Measurements from ENCODE around the gene PRPF6.

PRPF6 gene

GRCh38 chr20:63980806-63981728, at the start of gene PRPF6:
TSS of gene PRPF6 (plus strand) at chr20:63981132. CDS start at chr20:63981246, 114 bp downstream.
- peaks cover 43% of the 10 kb centered on the region for H3K36me3 Mint-ChIP-seq
- H3K27me3 Mint-ChIP-seq: no peaks in the 10 kb centered on the region
- H3K4me3 Mint-ChIP-seq: peak within 1 kb of the TSS; percentile 85
- H3K27ac Mint-ChIP-seq: peak within 1 kb of the TSS; percentile 84
- H3K9me3 Mint-ChIP-seq: no peaks in the 10 kb centered on the region
- H3K4me1 Mint-ChIP-seq: peaks cover 55% of the 10 kb centered on the region
- peak; percentile 81 for ATAC-seq

DNA sequence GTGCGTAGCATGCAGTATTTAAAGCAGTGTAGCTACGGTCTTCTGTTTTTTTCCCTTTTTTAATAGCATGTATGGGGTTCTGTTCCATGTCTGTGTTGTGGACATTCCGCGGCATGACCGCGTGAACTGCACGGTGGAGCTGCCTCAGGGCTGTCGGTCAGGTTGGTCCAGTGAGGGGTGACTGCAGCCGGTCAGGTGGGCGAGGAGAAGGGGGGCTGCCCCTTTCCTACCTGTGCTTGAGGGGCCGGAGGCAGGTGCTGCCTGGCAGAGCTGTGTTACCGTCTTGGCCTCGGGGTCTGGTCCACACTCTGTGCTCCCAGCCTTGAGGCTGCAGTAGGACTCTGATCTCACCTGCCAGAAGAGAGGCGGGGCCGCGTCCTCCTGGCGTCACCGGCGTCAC, 49.2 kb upstream of the PRPF6 start:
- no peaks in the 10 kb centered on the region for H3K9me3 Mint-ChIP-seq
- peaks cover 72% of the 10 kb centered on the region for H3K36me3 Mint-ChIP-seq
- no peak for ATAC-seq
- H3K4me3 Mint-ChIP-seq: no peak overlapping the region
- no peak overlapping the region for H3K27ac Mint-ChIP-seq
- no peaks in the 10 kb centered on the region for H3K27me3 Mint-ChIP-seq
- H3K4me1 Mint-ChIP-seq: peaks cover 12% of the 10 kb centered on the region

DNA sequence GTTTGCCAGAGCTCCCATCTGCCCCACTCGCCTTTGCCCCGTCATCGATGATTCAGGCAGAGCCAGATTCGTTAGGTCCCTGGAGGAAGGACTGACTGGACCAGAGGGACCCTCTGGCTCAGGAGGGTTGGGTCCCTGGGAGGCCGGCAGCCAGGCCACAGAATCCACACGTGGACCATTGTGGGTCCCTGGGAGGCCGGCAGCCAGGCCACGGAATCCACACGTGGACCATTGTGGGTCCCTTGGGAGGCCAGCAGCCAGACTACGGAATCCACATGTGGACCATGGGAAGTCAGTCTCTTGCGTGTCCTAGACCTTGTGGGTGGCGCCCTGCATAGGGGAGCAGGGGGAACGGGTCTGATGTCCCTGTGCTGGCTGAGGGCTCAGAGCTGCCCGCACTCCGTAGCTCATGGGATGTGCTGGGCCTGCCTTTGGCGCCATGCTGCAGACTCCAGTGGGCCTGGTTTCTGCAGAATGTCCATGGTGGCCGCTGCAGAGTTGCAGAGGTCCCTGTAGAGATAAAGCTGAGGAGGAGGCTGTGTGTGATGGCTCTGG, 48.2 kb upstream of the PRPF6 start:
- no peak for ATAC-seq
- Mint-ChIP-seq H3K27me3 (no peaks in the 10 kb centered on the region), H3K27ac (no peak overlapping the region), H3K4me1 (peaks cover 6% of the 10 kb centered on the region), H3K9me3 (no peaks in the 10 kb centered on the region), H3K36me3 (peaks cover 67% of the 10 kb centered on the region), H3K4me3 (no peak overlapping the region)

- no peak for ATAC-seq
- Mint-ChIP-seq H3K27me3 (no peaks in the 10 kb centered on the region), H3K9me3 (no peaks in the 10 kb centered on the region), H3K36me3 (peaks cover 60% of the 10 kb centered on the region), H3K27ac (no peak overlapping the region), H3K4me1 (peaks cover 6% of the 10 kb centered on the region), H3K4me3 (no peak overlapping the region)
Measured at GRCh38 chr20:63933646-63934045, 47.3 kb upstream of the PRPF6 start.

DNA sequence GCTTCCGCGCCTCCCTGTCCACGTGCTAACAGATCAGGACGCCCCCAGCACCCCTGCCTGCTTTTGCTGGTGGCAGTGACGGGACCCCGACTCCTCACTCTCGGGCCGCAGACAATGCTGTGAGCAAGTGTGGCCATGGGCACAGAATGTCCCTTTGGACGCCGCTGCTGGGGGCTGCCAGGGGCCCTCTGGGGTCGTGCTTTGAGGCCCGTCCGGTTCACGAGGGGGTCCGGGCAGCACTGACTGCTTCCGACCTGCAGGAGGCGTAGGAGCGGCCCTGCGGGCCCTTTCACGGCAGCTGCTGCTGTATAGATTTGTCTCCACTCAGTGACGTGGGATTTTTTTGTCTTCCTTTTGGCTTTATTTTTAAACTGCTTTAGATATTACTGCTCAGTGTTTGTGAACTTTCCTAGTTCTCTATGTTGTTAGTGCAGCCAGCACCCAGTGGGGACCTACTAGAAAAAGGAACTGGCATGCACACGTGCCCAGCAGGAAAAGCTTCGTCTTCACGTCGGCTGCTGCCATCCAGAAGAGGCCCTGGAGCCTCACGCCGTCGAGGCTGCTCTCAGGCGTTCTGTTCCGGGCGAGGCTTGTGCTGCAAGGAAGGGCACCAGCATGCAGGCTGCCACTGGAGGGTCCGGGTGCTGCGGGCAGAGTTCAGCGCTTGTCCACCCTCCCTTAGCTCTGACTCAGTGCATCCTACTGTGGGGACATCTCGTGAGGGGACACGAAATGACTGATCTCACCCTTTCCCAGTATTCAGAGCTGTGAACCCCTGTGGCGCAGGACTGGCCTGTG, 46.5 kb upstream of the PRPF6 start:
- Mint-ChIP-seq H3K27ac (no peak overlapping the region), H3K9me3 (no peaks in the 10 kb centered on the region), H3K36me3 (peaks cover 52% of the 10 kb centered on the region), H3K4me1 (peaks cover 6% of the 10 kb centered on the region), H3K27me3 (no peaks in the 10 kb centered on the region), H3K4me3 (no peak overlapping the region)
- ATAC-seq: no peak

DNA sequence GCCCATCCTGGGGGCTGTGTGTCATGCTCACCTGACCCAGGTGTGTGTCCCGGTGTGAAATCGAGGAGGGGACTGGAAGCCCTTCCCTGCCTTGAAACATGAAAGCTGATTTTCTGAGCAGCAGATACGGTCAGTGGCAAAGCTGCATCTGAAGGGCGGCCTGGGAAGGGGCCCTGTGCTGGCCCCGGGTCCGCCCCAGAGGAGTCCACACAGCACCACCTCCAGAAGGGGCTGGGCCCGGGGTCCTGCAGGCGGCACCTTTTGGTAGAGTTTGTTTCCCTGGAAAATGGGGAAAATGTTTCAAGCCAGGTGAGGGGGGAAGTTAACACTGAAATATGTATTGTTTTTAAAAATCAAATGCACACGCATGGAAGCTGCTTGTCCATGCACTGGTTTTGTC, 45.5 kb upstream of the PRPF6 start:
- ATAC-seq: no peak
- no peaks in the 10 kb centered on the region for H3K27me3 Mint-ChIP-seq
- H3K36me3 Mint-ChIP-seq: peaks cover 51% of the 10 kb centered on the region
- H3K4me3 Mint-ChIP-seq: no peak overlapping the region
- peaks cover 6% of the 10 kb centered on the region for H3K4me1 Mint-ChIP-seq
- no peak overlapping the region for H3K27ac Mint-ChIP-seq
- H3K9me3 Mint-ChIP-seq: no peaks in the 10 kb centered on the region

- H3K27me3 Mint-ChIP-seq: no peaks in the 10 kb centered on the region
- H3K36me3 Mint-ChIP-seq: peaks cover 49% of the 10 kb centered on the region
- peaks cover 3% of the 10 kb centered on the region for H3K9me3 Mint-ChIP-seq
- H3K4me3 Mint-ChIP-seq: no peak overlapping the region
- no peak for ATAC-seq
- H3K27ac Mint-ChIP-seq: peak overlapping the region; percentile 19
- H3K4me1 Mint-ChIP-seq: peaks cover 24% of the 10 kb centered on the region
Measured at GRCh38 chr20:63937596-63937995, 43.3 kb upstream of the PRPF6 start.

GRCh38 chr20:63939061-63939935, 41.6 kb upstream of the PRPF6 start:
- peak; percentile 14 for ATAC-seq
- Mint-ChIP-seq H3K9me3 (peaks cover 3% of the 10 kb centered on the region), H3K4me3 (no peak overlapping the region), H3K36me3 (peaks cover 50% of the 10 kb centered on the region), H3K27ac (no peak overlapping the region), H3K4me1 (peaks cover 22% of the 10 kb centered on the region), H3K27me3 (no peaks in the 10 kb centered on the region)

DNA sequence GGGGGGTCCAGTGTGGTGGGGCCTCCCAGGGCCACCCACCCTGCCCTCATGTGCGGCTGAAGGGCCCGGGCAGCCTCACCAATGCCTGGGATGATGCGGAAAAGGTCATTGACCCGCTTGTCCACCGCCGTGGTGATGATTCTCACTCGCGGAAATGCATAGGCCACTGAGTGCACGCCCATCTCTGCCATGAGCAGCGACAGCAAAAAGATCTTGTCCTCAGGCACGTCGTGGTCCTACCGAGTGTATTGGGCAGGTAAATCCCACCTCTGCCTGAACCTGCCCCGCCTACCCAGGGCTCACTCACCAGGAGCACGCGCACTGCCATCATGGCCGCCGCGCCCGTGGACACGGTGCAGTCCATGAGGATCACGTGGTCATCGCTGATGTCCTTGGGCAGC, 40.9 kb upstream of the PRPF6 start:
- no peaks in the 10 kb centered on the region for H3K27me3 Mint-ChIP-seq
- no peak overlapping the region for H3K4me3 Mint-ChIP-seq
- peaks cover 18% of the 10 kb centered on the region for H3K4me1 Mint-ChIP-seq
- no peak for ATAC-seq
- peaks cover 3% of the 10 kb centered on the region for H3K9me3 Mint-ChIP-seq
- H3K27ac Mint-ChIP-seq: no peak overlapping the region
- peaks cover 45% of the 10 kb centered on the region for H3K36me3 Mint-ChIP-seq

- Mint-ChIP-seq H3K4me1 (peaks cover 18% of the 10 kb centered on the region), H3K27me3 (no peaks in the 10 kb centered on the region), H3K27ac (peak overlapping the region; percentile 63), H3K4me3 (no peak overlapping the region), H3K36me3 (peaks cover 46% of the 10 kb centered on the region), H3K9me3 (peaks cover 3% of the 10 kb centered on the region)
- ATAC-seq: peak; percentile 22
Measured at GRCh38 chr20:63940472-63941266, 40.3 kb upstream of the PRPF6 start.

GRCh38 chr20:63941282-63942081, 39.5 kb upstream of the PRPF6 start:
- H3K27ac Mint-ChIP-seq: peak overlapping the region; percentile 63
- H3K4me3 Mint-ChIP-seq: peak overlapping the region; percentile 40
- H3K27me3 Mint-ChIP-seq: no peaks in the 10 kb centered on the region
- peak; percentile 61 for ATAC-seq
- H3K36me3 Mint-ChIP-seq: peaks cover 39% of the 10 kb centered on the region
- peaks cover 3% of the 10 kb centered on the region for H3K9me3 Mint-ChIP-seq
- peaks cover 18% of the 10 kb centered on the region for H3K4me1 Mint-ChIP-seq

GRCh38 chr20:63942250-63942951, 38.5 kb upstream of the PRPF6 start:
- peaks cover 39% of the 10 kb centered on the region for H3K36me3 Mint-ChIP-seq
- H3K27me3 Mint-ChIP-seq: no peaks in the 10 kb centered on the region
- no peak overlapping the region for H3K4me3 Mint-ChIP-seq
- peak overlapping the region; percentile 63 for H3K27ac Mint-ChIP-seq
- peaks cover 25% of the 10 kb centered on the region for H3K4me1 Mint-ChIP-seq
- no peak for ATAC-seq
- H3K9me3 Mint-ChIP-seq: peaks cover 3% of the 10 kb centered on the region

Data from stimulated activated memory B cell treated with anti-CD40 and anti-IgM and Interleukin-4, amounts not matched to agents 10 μg/mL and 1 μg/mL and 100 μg/mL, for 72 hours (primary cell).